Tibial nerve (tissue), 4 donors: ENCODE data around the gene TUBGCP2. TPM values are rescaled to one million over a fixed set of nuclear protein-coding genes. Genes with fewer than 3 reads are reported as not detected.

Experiments
- DNase-seq, 2 donors: peaks; one replicate each; pipeline ENCODE4 v3.0.0-alpha.2; 2019; ENCODE audit warnings: low spot score in 2 of 2
- H3K27ac ChIP-seq, 4 donors: fragments of 200-600 bp; sonication (generic) in 3 of 4; one replicate each; pipeline ENCODE4 v1.5.1; 2017 to 2019; ENCODE audit warnings: mild to moderate bottlenecking in 1 of 4
- H3K27me3 ChIP-seq, 2 donors: fragments of 200-600 bp; sonication (generic) in 1 of 2; one replicate each; pipeline versions ENCODE4 v1.5.1 to v1.6.0; 2017 to 2019
- H3K36me3 ChIP-seq, 3 donors: fragments of 200-600 bp; sonication (generic); one replicate each; pipeline ENCODE4 v1.5.1; 2018 to 2019
- H3K4me1 ChIP-seq, 4 donors: fragments of 200-600 bp; sonication (generic) in 3 of 4; one replicate each; pipeline ENCODE4 v1.5.1; 2017 to 2019
- H3K4me3 ChIP-seq, 4 donors: fragments of 200-600 bp; sonication (generic) in 3 of 4; one replicate each; pipeline ENCODE4 v1.5.1; 2017 to 2019; ENCODE audit warnings: mild to moderate bottlenecking in 1 of 4, moderate library complexity in 1 of 4
- H3K9me3 ChIP-seq, 4 donors: fragments of 200-600 bp; sonication (generic) in 3 of 4; one replicate each; pipeline ENCODE4 v1.5.1; 2017 to 2019
- CTCF ChIP-seq, 5 experiments: fragments of 200-600 bp in 3 of 5; fragments of 450-650 bp in 2 of 5; sonication (generic) in 3 of 5; IDR thresholded peaks; one replicate each; pipeline ENCODE4 v1.5.1; 2016 to 2019; ENCODE audit warnings: antibody characterized with exemption in 5 of 5, mild to moderate bottlenecking in 3 of 5, moderate library complexity in 2 of 5
- EP300 ChIP-seq, 2 donors: sonication (generic); formaldehyde crosslinking; IDR thresholded peaks; one replicate each; pipeline ENCODE4 v1.6.1; 2017; ENCODE audit warnings: antibody characterized with exemption in 2 of 2, mild to moderate bottlenecking in 1 of 2
- POLR2A ChIP-seq, 2 donors: fragments of 450-650 bp; IDR thresholded peaks; one replicate each; pipeline ENCODE4 v1.6.1; 2017; ENCODE audit warnings: antibody characterized with exemption in 2 of 2, mild to moderate bottlenecking in 2 of 2, moderate library complexity in 2 of 2
- WGBS, 2 donors: methylation state at CpG; one replicate each; pipeline ENCODE4 v1.1.5; 2018; 5-methylcytosine and 5-hydroxymethylcytosine counted together
- small RNA-seq: library from RNA; depleted of rRNA; stranded (forward); fragments of <200 nt; gene quantifications from one replicate; pipeline ENCODE3, GENCODE V24; 2016
- total RNA-seq, 4 donors: library from RNA; depleted of rRNA; stranded (reverse); fragments of >200 nt; gene quantifications; one replicate each; pipeline ENCODE4 v1.1.0, GENCODE V29; 2016

The TUBGCP2 gene
- total RNA-seq, 4 donors from 2014 or later = 35.8 to 73.5 (median 45.7) TPM

GRCh38 chr10:133230044-133230361, 78.7 kb downstream of the TUBGCP2 start, which contains the start of gene UTF1:
Gene UTF1, plus strand, starts transcription at chr10:133230217. Its CDS starts 72 bp downstream, at chr10:133230289.
- TF ChIP-seq POLR2A (IDR thresholded peaks at IDR 0.05) = no peak
- TF ChIP-seq EP300 (IDR thresholded peaks at IDR 0.05) = no peak
- TF ChIP-seq CTCF (IDR thresholded peaks at IDR 0.05) = no peak
- Histone ChIP-seq H3K9me3 (peaks cover 0 to 6% (median 0%) of the 10 kb centered on the region in 4 donors), H3K27me3 (peaks cover 0 to 89% of the 10 kb centered on the region in 2 donors), H3K36me3 (no peaks in the 10 kb centered on the region), H3K4me3 (peak within 1 kb of the TSS in 1 of 4 donors; percentile 29), H3K4me1 (peaks cover 0 to 20% (median 2%) of the 10 kb centered on the region in 4 donors), H3K27ac (no peak within 1 kb of the TSS)
- 0% methylated on average over 18 of the region's 49 CpGs; no CpG with 5 or more reads in 1 of the 2 donors for WGBS, 2 donors
- DNase-seq = no peak

GRCh38 chr10:133229265-133230043, 79.2 kb downstream of the TUBGCP2 start:
- H3K9me3 ChIP-seq = peaks cover 0 to 6% (median 0%) of the 10 kb centered on the region in 4 donors
- no peak for TF ChIP-seq EP300 (IDR thresholded peaks at IDR 0.05)
- TF ChIP-seq POLR2A (IDR thresholded peaks at IDR 0.05) = no peak
- no peak for TF ChIP-seq CTCF (IDR thresholded peaks at IDR 0.05)
- no peak overlapping the region for H3K27ac ChIP-seq
- DNase-seq = no peak
- 8% methylated on average over 29 to 39 of the region's 58 CpGs for WGBS, 2 donors
- H3K4me1 ChIP-seq = peaks cover 0 to 20% (median 2%) of the 10 kb centered on the region in 4 donors
- H3K4me3 ChIP-seq = no peak overlapping the region
- H3K27me3 ChIP-seq = peaks cover 0 to 87% of the 10 kb centered on the region in 2 donors
- no peaks in the 10 kb centered on the region for H3K36me3 ChIP-seq

Small RNA genes within 50 kb of the gene (small RNA-seq; reads per million reads assigned to genes)
- gene BANF1P2 = not detected

Other genes with a start within 250 kb of the TUBGCP2 start
- gene ADGRA1, start 220.9 kb downstream of the TUBGCP2 start, total RNA-seq = under 1 TPM in 1 of 4 donors, not detected in 3; under 0.01 TPM
- 1 to 10 TPM; 3.7 to 5.9 (median 4.8) TPM for gene KNDC1, start 148.7 kb downstream of the TUBGCP2 start, total RNA-seq
- gene UTF1, start 78.7 kb downstream of the TUBGCP2 start, total RNA-seq = not detected
- 10 to 100 TPM in 1 of 4 donors, 1 to 10 TPM in 3; 2.5 to 10.5 (median 4.9) TPM for gene VENTX, start 71.0 kb downstream of the TUBGCP2 start, total RNA-seq
- gene ADAM8, start 32.0 kb downstream of the TUBGCP2 start, total RNA-seq = 10 to 100 TPM in 1 of 4 donors, 1 to 10 TPM in 3; 2.7 to 11.3 (median 6.4) TPM
- 10 to 100 TPM; 29.3 to 44.8 (median 35.0) TPM for gene ZNF511, start within 50 bp of the TUBGCP2 start, total RNA-seq
- gene CALY, start 28.0 kb upstream of the TUBGCP2 start, total RNA-seq = 1 to 10 TPM in 2 of 4 donors, under 1 TPM in 1, not detected in 1; 0.60 to 4.4 (median 1.2) TPM
- 10 to 100 TPM in 3 of 4 donors, 1 to 10 TPM in 1; 9.8 to 29.4 (median 16.6) TPM for gene PRAP1, start 38.5 kb upstream of the TUBGCP2 start, total RNA-seq
- gene FUOM, start 49.1 kb upstream of the TUBGCP2 start, total RNA-seq = 10 to 100 TPM; 44.1 to 59.4 (median 49.3) TPM
- gene ECHS1, start 64.5 kb upstream of the TUBGCP2 start, total RNA-seq = 100 to 1,000 TPM in 1 of 4 donors, 10 to 100 TPM in 3; 70.5 to 104 (median 76.4) TPM
- 10 to 100 TPM; 15.3 to 26.7 (median 18.4) TPM for gene PAOX, start 70.4 kb upstream of the TUBGCP2 start, total RNA-seq
- 10 to 100 TPM; 28.7 to 65.7 (median 34.7) TPM for gene MTG1, start 85.3 kb upstream of the TUBGCP2 start, total RNA-seq
- gene SPRN, start 115.8 kb upstream of the TUBGCP2 start, total RNA-seq = not detected
- 1 to 10 TPM; 4.8 to 8.1 (median 6.1) TPM for gene SCART1, start 145.1 kb upstream of the TUBGCP2 start, total RNA-seq
- gene CYP2E1, start 218.5 kb upstream of the TUBGCP2 start, total RNA-seq = 1 to 10 TPM in 2 of 4 donors, under 1 TPM in 2; 0.30 to 7.0 (median 0.82) TPM